ENCODE results near the gene ZFYVE27.

ZFYVE27 gene

GRCh38 chr10:97715259-97715874 is 21.6 kb upstream of the ZFYVE27 start:
- no peak for DNase-seq

GRCh38 chr10:97717627-97718026 is 19.3 kb upstream of the ZFYVE27 start:
- DNase-seq: no peak

GRCh38 chr10:97718178-97718577 is 18.8 kb upstream of the ZFYVE27 start:
- DNase-seq: no peak

GRCh38 chr10:97718659-97719142 is 18.2 kb upstream of the ZFYVE27 start:
- peak; percentile 96 for DNase-seq

- DNase-seq: no peak
Measured at GRCh38 chr10:97719602-97720001, 17.3 kb upstream of the ZFYVE27 start.

GRCh38 chr10:97721871-97722780 is 14.8 kb upstream of the ZFYVE27 start:
- DNase-seq: no peak

- no peak for DNase-seq
Measured at GRCh38 chr10:97723001-97723400, 13.9 kb upstream of the ZFYVE27 start.

GRCh38 chr10:97724341-97724941 is 12.5 kb upstream of the ZFYVE27 start:
- no peak for DNase-seq

- peak; percentile 71 for DNase-seq
Measured at GRCh38 chr10:97726636-97727178, 10.2 kb upstream of the ZFYVE27 start.

- DNase-seq: no peak
Measured at GRCh38 chr10:97729014-97729413, 7.9 kb upstream of the ZFYVE27 start.

- peak; percentile 94 for DNase-seq
Measured at GRCh38 chr10:97731346-97732051, 5.4 kb upstream of the ZFYVE27 start.

- no peak for DNase-seq
Measured at GRCh38 chr10:97732052-97732359, 4.9 kb upstream of the ZFYVE27 start.

- DNase-seq: no peak
Measured at GRCh38 chr10:97733256-97733655, 3.7 kb upstream of the ZFYVE27 start.

- DNase-seq: no peak
Measured at GRCh38 chr10:97734021-97734420, 2.9 kb upstream of the ZFYVE27 start.

- DNase-seq: peak; percentile 89
Measured at GRCh38 chr10:97736403-97736901, 476 bp upstream of the ZFYVE27 start.

GRCh38 chr10:97737770-97738265 is 890 bp downstream of the ZFYVE27 start:
- DNase-seq: no peak

GRCh38 chr10:97738616-97739015 is 1.7 kb downstream of the ZFYVE27 start:
- DNase-seq: no peak

- DNase-seq: no peak
Measured at GRCh38 chr10:97740613-97741012, 3.7 kb downstream of the ZFYVE27 start.

- no peak for DNase-seq
Measured at GRCh38 chr10:97743169-97743943, 6.4 kb downstream of the ZFYVE27 start.

GRCh38 chr10:97744405-97745035 is 7.6 kb downstream of the ZFYVE27 start:
- DNase-seq: no peak

GRCh38 chr10:97747573-97747972 is 10.6 kb downstream of the ZFYVE27 start:
- DNase-seq: no peak
